Keratinocyte (primary cell): ENCODE results near the gene CHCHD6. TPM values are rescaled to one million over a fixed set of nuclear protein-coding genes. Genes with fewer than 3 reads are reported as not detected.

Experiments used
- DNase-seq: peaks from one replicate; pipeline ENCODE4 v3.0.0-alpha.2; 2011; ENCODE audit warnings: low read depth, missing footprints, low spot score
- FAIRE-seq: peaks from 2 replicates; lab custom pipeline; 2011; peaks lifted over from hg19 to GRCh38; lab: Jason Lieb, UNC
- H2AFZ ChIP-seq: 2 replicates; pipeline ENCODE4 v1.6.0; 2012; ENCODE audit warnings: low read length, control low read depth, inconsistent platforms; ENCODE audit not compliant: control insufficient read depth
- H3K27ac ChIP-seq: 2 replicates; pipeline ENCODE4 v1.5.1; 2011; ENCODE audit warnings: low read length; ENCODE audit not compliant: control insufficient read depth, insufficient read depth
- H3K27me3 ChIP-seq: 3 replicates; pipeline ENCODE4 v1.6.0; 2011; ENCODE audit warnings: low read length; ENCODE audit not compliant: control insufficient read depth, insufficient read depth; ENCODE audit errors: extremely low read depth
- H3K36me3 ChIP-seq, 2 experiments: 2 replicates in 1 of 2; 3 replicates in 1 of 2; pipeline ENCODE4 v1.5.1; 2011; ENCODE audit warnings: low read length in 2 of 2, mild to moderate bottlenecking in 1 of 2; ENCODE audit not compliant: control insufficient read depth in 2 of 2, insufficient read depth in 2 of 2; ENCODE audit errors: extremely low read depth in 1 of 2
- H3K4me1 ChIP-seq: 3 replicates; pipeline ENCODE4 v1.5.1; 2011; ENCODE audit warnings: low read length; ENCODE audit not compliant: control insufficient read depth, insufficient read depth; ENCODE audit errors: extremely low read depth
- H3K4me2 ChIP-seq: 3 replicates; pipeline ENCODE4 v1.6.0; 2011; ENCODE audit warnings: low read depth, low read length; ENCODE audit not compliant: control insufficient read depth, insufficient read depth; ENCODE audit errors: extremely low read depth
- H3K4me3 ChIP-seq, 3 experiments: fragments of 200-600 bp in 1 of 3; sonication (generic) in 1 of 3; 2 replicates in 2 of 3; 3 replicates in 1 of 3; pipeline ENCODE4 v1.5.1; 2011 to 2016; ENCODE audit warnings: low read length in 3 of 3, mild to moderate bottlenecking in 3 of 3, control low read depth in 2 of 3, inconsistent platforms in 1 of 3, low read depth in 1 of 3, mixed read lengths in 1 of 3, mixed run types in 1 of 3, moderate library complexity in 1 of 3; ENCODE audit not compliant: control insufficient read depth in 2 of 3, insufficient read depth in 2 of 3; ENCODE audit errors: extremely low read depth in 1 of 3
- H3K79me2 ChIP-seq: 2 replicates; pipeline ENCODE4 v1.6.0; 2012; ENCODE audit warnings: low read length; ENCODE audit not compliant: control insufficient read depth, insufficient read depth
- H3K9ac ChIP-seq: 3 replicates; pipeline ENCODE4 v1.6.0; 2011; ENCODE audit warnings: low read length; ENCODE audit not compliant: control insufficient read depth, insufficient read depth; ENCODE audit errors: extremely low read depth
- H3K9me1 ChIP-seq: 3 replicates; pipeline ENCODE4 v1.6.0; 2011; ENCODE audit warnings: low read length; ENCODE audit not compliant: control insufficient read depth, insufficient read depth; ENCODE audit errors: extremely low read depth
- H3K9me3 ChIP-seq: 2 replicates; pipeline ENCODE4 v1.5.1; 2012; ENCODE audit warnings: low read depth, low read length; ENCODE audit not compliant: control insufficient read depth
- H4K20me1 ChIP-seq: 3 replicates; pipeline ENCODE4 v1.6.0; 2011; ENCODE audit warnings: low read length; ENCODE audit not compliant: control insufficient read depth, insufficient read depth; ENCODE audit errors: extremely low read depth
- EZH2 ChIP-seq: IDR thresholded peaks from one replicate; pipeline ENCODE4 v1.6.1; 2012; ENCODE audit warnings: inconsistent platforms, mild to moderate bottlenecking, low read length, moderate library complexity
- dilution Hi-C: fragments of 300-500 bp; cut with MboI; formaldehyde crosslinking; loops from one replicate; pipeline ENCODE4 v1.7.0; 2020; ENCODE audit warnings: low sequenced_read_pairs; ENCODE audit not compliant: extremely low pct_ligation_motif_present
- polyA plus RNA-seq, 5 experiments: library from polyadenylated mRNA; depleted of rRNA in 3 of 5; stranded (reverse) in 3 of 5; stranded (forward) in 1 of 5; unstranded in 1 of 5; fragments of >200 nt; gene quantifications; 1 replicate in 1 of 5; 2 replicates in 3 of 5; 3 replicates in 1 of 5; pipeline versions ENCODE4 v1.2.1 to v1.2.3, GENCODE V29; 2011 to 2012; ENCODE audit warnings: missing spikeins in 2 of 5, low read depth in 1 of 5, low replicate concordance in 1 of 5
- TF ChIP-seq, protein P1 (sequence below), 3 experiments: IDR thresholded peaks in 1 of 3; conservative IDR thresholded peaks in 1 of 3; optimal IDR thresholded peaks in 1 of 3; 2 replicates in 2 of 3; 3 replicates in 1 of 3; pipeline versions ENCODE3 to v1.5.1; 2011; ENCODE audit warnings: low read length in 3 of 3, mild to moderate bottlenecking in 3 of 3, moderate library complexity in 2 of 3, control low read depth in 1 of 3, inconsistent platforms in 1 of 3; ENCODE audit not compliant: insufficient read depth in 2 of 3; ENCODE audit errors: extremely low read depth in 1 of 3

Gene CHCHD6
- polyA plus RNA-seq, 1 donor (not counting 4 experiments of a cell fraction or from before 2014, with no cell fraction given): 21.7 TPM

GRCh38 chr3:126760541-126760940, 56.5 kb downstream of the CHCHD6 start:
- Histone ChIP-seq H3K9ac (no peak overlapping the region), H3K4me3 (no peak overlapping the region), H3K4me1 (peaks cover 11% of the 10 kb centered on the region), H3K36me3 (no peaks in the 10 kb centered on the region), H3K27ac (no peak overlapping the region), H3K79me2 (no peaks in the 10 kb centered on the region), H3K4me2 (no peak overlapping the region), H3K9me3 (no peaks in the 10 kb centered on the region), H4K20me1 (no peaks in the 10 kb centered on the region), H3K9me1 (no peaks in the 10 kb centered on the region), H3K27me3 (no peaks in the 10 kb centered on the region), H2AFZ (no peak overlapping the region)
- no peak for DNase-seq
- TF ChIP-seq, protein P1, sequence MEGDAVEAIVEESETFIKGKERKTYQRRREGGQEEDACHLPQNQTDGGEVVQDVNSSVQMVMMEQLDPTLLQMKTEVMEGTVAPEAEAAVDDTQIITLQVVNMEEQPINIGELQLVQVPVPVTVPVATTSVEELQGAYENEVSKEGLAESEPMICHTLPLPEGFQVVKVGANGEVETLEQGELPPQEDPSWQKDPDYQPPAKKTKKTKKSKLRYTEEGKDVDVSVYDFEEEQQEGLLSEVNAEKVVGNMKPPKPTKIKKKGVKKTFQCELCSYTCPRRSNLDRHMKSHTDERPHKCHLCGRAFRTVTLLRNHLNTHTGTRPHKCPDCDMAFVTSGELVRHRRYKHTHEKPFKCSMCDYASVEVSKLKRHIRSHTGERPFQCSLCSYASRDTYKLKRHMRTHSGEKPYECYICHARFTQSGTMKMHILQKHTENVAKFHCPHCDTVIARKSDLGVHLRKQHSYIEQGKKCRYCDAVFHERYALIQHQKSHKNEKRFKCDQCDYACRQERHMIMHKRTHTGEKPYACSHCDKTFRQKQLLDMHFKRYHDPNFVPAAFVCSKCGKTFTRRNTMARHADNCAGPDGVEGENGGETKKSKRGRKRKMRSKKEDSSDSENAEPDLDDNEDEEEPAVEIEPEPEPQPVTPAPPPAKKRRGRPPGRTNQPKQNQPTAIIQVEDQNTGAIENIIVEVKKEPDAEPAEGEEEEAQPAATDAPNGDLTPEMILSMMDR (optimal IDR thresholded peaks at IDR 0.05 in 1 of 3, IDR thresholded peaks at IDR 0.05 in 1 of 3, conservative IDR thresholded peaks at IDR 0.05 in 1 of 3; ENCODE audit: extremely low read depth in 1 of 3, insufficient read depth in 2 of 3, low read length in 3 of 3): no peak
- TF ChIP-seq EZH2: no peak
- dilution Hi-C loops: no loop called here
- FAIRE-seq: peak; percentile 67

DNA sequence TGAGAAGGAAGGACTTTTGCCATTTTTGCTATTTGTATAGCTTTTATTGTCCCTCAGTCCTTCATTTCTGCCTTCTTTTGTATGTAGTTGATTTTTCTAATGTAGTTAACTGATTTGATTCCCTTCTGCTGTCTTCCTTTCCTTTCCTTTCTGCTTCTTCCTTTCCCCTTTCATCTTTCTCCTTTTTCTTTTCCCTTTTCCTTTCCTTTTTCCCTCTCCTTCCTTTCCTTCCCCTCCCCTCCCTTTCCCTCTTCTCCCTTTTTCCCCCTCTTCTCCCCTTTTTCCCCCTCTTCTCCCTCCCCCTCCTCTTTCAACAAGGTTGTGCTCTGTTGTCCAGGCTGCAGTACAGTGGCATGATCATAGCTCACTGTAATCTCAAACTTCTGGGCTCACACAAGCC, 59.0 kb downstream of the CHCHD6 start:
- Histone ChIP-seq H2AFZ (no peak overlapping the region), H3K27ac (no peak overlapping the region), H3K36me3 (no peaks in the 10 kb centered on the region), H4K20me1 (no peaks in the 10 kb centered on the region), H3K4me3 (no peak overlapping the region), H3K79me2 (no peaks in the 10 kb centered on the region), H3K9me3 (no peaks in the 10 kb centered on the region), H3K9ac (no peak overlapping the region), H3K4me2 (no peak overlapping the region), H3K27me3 (no peaks in the 10 kb centered on the region), H3K9me1 (no peaks in the 10 kb centered on the region), H3K4me1 (peaks cover 11% of the 10 kb centered on the region)
- no peak for FAIRE-seq
- TF ChIP-seq, protein P1 (optimal IDR thresholded peaks at IDR 0.05 in 1 of 3, IDR thresholded peaks at IDR 0.05 in 1 of 3, conservative IDR thresholded peaks at IDR 0.05 in 1 of 3; ENCODE audit: extremely low read depth in 1 of 3, insufficient read depth in 2 of 3, low read length in 3 of 3): no peak
- TF ChIP-seq EZH2: no peak
- no peak for DNase-seq
- dilution Hi-C loops: no loop called here
